HG03378 (cell line): Measurements from ENCODE around the gene RPS8.
A peak's percentile ranks its signal among the peaks of the same experiment; 100 is the strongest.
"Not testable (repeated sequence)": the region's sequence is repeated elsewhere in the genome, so short reads cannot be mapped to it uniquely, and the experiment has no call there.

Experiments used
- ATAC-seq: cut with Tn5 transposase; IDR thresholded peaks from one replicate; pipeline ENCODE4 v1.9.1; 2021; ENCODE audit warnings: mild to moderate bottlenecking, moderate library complexity; ENCODE audit not compliant: unreplicated experiment

Gene RPS8

GRCh38 chr1:44819196-44819607 lies 43.9 kb downstream of the RPS8 start:
- ATAC-seq = no peak

GRCh38 chr1:44819608-44820327 lies 44.4 kb downstream of the RPS8 start:
- peak; percentile 69 for ATAC-seq

GRCh38 chr1:44820328-44821239 lies 45.2 kb downstream of the RPS8 start:
- peak; percentile 7 for ATAC-seq

GRCh38 chr1:44821240-44821715 lies 45.9 kb downstream of the RPS8 start:
- no peak for ATAC-seq

- ATAC-seq = no peak
Observed at GRCh38 chr1:44822131-44822701, 46.9 kb downstream of the RPS8 start.

- ATAC-seq = no peak
Observed at GRCh38 chr1:44822981-44823451, 47.7 kb downstream of the RPS8 start.

GRCh38 chr1:44824392-44824791 lies 49.1 kb downstream of the RPS8 start:
- ATAC-seq = not testable (repeated sequence)

- ATAC-seq = no peak
Observed at GRCh38 chr1:44826375-44827196, 51.2 kb downstream of the RPS8 start.

- ATAC-seq = no peak
Observed at GRCh38 chr1:44827197-44828002, 52.1 kb downstream of the RPS8 start.

- no peak for ATAC-seq
Observed at GRCh38 chr1:44828003-44828651, 52.8 kb downstream of the RPS8 start.
